ENCODE measurements around the gene AOAH. TPM values are rescaled to one million over a fixed set of nuclear protein-coding genes. Genes with fewer than 3 reads are reported as not detected.

Gene AOAH, protein sequence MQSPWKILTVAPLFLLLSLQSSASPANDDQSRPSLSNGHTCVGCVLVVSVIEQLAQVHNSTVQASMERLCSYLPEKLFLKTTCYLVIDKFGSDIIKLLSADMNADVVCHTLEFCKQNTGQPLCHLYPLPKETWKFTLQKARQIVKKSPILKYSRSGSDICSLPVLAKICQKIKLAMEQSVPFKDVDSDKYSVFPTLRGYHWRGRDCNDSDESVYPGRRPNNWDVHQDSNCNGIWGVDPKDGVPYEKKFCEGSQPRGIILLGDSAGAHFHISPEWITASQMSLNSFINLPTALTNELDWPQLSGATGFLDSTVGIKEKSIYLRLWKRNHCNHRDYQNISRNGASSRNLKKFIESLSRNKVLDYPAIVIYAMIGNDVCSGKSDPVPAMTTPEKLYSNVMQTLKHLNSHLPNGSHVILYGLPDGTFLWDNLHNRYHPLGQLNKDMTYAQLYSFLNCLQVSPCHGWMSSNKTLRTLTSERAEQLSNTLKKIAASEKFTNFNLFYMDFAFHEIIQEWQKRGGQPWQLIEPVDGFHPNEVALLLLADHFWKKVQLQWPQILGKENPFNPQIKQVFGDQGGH
- 0.10 and 1.3 TPM in 2 replicates for total RNA-seq (2014; rRNA removed; shearing (Covaris generic))

DNA sequence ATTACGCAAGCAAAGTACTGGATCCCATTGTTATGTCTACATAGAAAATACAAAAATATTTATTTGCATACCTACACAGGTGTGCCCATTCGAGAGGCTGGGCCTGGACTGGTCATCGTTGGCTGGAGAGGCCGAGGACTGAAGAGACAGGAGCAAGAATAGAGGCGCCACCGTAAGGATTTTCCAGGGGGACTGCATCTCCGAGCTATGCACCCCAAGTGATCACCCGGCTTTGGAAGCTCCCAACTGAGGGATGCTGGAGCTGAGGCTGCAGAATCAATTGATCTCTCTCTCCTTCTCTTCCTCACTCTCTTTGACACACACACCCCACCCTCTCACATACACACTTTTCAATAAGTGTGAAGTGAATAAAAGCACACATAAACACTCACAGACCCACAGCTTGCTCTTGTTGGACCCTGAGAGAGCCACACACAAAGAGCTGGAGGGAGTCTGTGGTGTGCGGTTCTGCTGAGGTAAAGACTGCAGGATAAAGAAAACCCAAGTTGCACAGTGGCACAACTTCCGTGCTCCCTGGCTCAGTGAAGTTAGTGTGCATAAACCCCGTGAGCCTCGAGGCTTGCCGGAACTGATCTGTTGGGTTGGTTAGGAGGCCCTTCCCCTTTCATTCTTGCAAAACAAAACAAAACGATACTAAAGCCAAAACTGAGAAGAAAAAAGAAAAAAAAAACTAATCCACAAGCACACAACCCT, at the start of gene AOAH:
TSS of gene AOAH (minus strand) at position 544 of the 714 bp plus-strand sequence. CDS start at position 198, 346 bp downstream.
- no peak within 1 kb of the TSS for H3K4me3 ChIP-seq
- DNase-seq, result no peak
- 0 out of 2 replicates have a peak, but pooled peaks cover 2% of the 10 kb centered on the region for H3K9me3 ChIP-seq (replicated peaks)
- no peak within 1 kb of the TSS for H3K27ac ChIP-seq
- H3K27me3 ChIP-seq, result no peaks in the 10 kb centered on the region
- H3K36me3 ChIP-seq, result no peaks in the 10 kb centered on the region
- no peaks in the 10 kb centered on the region for H3K4me1 ChIP-seq

DNA sequence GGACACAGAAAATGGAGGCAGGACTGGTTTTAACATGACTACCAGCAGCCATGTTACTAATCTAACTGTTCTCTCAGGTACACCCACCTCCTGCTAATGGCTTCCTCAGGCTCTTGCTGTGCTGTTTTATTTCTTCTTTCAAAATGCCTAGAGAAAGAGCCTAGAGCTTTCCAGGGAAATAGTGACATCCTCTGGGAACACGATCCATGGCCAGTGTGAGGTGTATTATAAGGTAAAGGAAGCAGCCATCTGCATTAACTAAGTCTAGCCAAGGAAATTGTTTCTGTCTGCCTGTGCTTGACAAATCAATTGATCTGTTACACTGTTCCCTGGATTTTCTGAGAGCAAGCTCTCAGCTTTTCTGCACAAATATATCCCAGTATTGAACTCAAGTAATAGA, 42.2 kb upstream of the AOAH start:
- H3K27me3 ChIP-seq, result no peaks in the 10 kb centered on the region
- no peak overlapping the region for H3K27ac ChIP-seq
- H3K4me1 ChIP-seq, result peaks cover 7% of the 10 kb centered on the region
- H3K9me3 ChIP-seq (replicated peaks), result no peaks in the 10 kb centered on the region
- H3K36me3 ChIP-seq, result no peaks in the 10 kb centered on the region
- no peak overlapping the region for H3K4me3 ChIP-seq
- DNase-seq, result no peak

DNA sequence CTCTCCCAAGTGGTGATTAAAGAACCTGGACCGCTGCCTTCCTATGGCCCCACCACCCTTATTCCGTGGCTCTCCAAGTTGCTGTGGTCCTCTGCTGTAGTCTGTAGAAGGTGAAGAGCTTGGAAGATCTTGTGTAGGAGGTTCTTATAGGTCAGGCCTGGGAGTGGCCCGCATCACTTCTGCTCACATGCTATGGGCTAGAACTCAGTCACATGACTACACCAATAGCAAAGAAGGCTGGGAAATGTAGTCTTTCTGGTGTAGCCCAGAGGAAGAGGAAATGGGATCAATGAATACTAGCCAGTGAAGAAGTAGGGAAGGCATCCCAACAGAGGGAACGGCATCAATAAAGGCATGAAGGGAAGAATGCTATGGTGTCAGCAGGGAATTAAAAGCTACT, 41.3 kb upstream of the AOAH start:
- DNase-seq, result no peak
- Histone ChIP-seq H3K9me3 (replicated peaks) (no peaks in the 10 kb centered on the region), H3K4me3 (no peak overlapping the region), H3K36me3 (no peaks in the 10 kb centered on the region), H3K27ac (no peak overlapping the region), H3K27me3 (no peaks in the 10 kb centered on the region), H3K4me1 (peaks cover 16% of the 10 kb centered on the region)

DNA sequence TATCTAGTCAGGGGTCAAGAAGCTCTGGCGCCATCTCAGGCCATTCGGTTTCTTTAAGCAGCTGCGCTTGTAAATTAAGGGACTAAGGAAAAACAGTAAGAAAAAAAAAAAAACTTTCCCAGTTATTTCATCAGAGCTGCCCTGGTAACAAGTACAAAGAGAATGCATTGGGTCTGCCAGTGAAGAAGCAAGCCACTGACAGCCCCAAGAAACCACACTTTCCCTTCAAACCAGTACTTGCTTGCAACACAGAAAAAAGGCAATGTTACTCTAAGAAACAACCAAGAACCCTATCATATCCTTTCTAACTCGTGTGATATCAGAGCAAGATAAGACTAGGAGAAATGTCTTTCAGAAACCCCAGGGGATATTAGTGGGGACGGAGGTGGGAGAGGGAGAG, 40.6 kb upstream of the AOAH start:
- DNase-seq, result no peak
- no peaks in the 10 kb centered on the region for H3K9me3 ChIP-seq (replicated peaks)
- H3K27ac ChIP-seq, result no peak overlapping the region
- H3K27me3 ChIP-seq, result no peaks in the 10 kb centered on the region
- no peak overlapping the region for H3K4me3 ChIP-seq
- no peaks in the 10 kb centered on the region for H3K36me3 ChIP-seq
- peaks cover 21% of the 10 kb centered on the region for H3K4me1 ChIP-seq

DNA sequence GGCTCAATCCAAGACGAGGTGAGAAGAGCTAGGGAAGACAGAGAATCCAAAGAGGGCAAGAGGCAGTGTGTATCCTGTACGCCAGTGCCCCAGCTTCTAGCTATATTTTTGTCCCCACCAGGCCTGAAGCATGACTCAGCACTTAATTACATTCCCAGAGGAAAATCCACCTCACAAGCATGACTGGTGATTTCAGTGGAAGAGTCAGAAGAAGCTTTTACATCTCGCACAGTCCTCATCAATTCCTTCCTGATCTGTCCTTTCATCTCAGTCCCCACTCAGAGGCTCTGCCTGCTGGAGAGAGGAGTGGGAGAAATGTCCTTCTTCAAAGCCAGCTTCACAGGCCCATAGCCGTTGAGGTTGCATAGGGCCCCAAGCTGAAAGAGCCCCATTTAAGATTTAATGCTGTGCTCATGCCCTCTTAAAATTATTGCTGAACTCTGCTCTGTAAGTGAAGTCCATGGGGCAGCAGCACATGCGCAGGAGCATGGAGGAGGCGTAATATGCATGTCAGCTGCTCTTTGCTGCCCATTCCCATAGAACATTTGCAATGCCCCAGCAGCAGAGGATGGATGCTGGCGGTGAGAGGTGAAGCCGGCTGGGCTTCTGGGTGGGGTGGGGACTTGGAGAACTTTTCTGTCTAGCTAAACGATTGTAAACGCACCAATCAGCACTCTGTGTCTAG, 39.0 kb upstream of the AOAH start:
- H3K27me3 ChIP-seq, result no peaks in the 10 kb centered on the region
- H3K9me3 ChIP-seq (replicated peaks), result no peaks in the 10 kb centered on the region
- DNase-seq, result no peak
- H3K36me3 ChIP-seq, result no peaks in the 10 kb centered on the region
- H3K4me3 ChIP-seq, result no peak overlapping the region
- H3K27ac ChIP-seq, result no peak overlapping the region
- peaks cover 29% of the 10 kb centered on the region for H3K4me1 ChIP-seq

DNA sequence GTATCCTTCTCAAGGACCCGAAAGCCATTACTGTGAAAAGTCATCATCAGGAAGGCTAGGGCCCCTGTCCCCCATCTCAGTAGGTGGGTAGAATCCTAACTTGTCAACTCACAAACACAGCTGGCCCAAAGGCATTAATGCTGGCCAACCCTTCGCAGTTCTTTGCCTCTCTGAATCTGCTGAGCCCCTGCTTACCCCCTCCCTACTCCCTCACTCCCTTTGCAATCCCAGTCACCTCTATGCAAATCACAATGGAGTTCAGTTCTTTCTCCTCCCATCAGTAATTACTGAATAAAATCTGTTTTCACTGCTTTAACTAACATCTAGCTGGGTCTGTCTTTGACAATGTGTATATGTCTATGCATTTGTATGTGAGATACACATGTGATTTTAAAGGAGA, 38.1 kb upstream of the AOAH start:
- Histone ChIP-seq H3K4me3 (no peak overlapping the region), H3K36me3 (no peaks in the 10 kb centered on the region), H3K27me3 (no peaks in the 10 kb centered on the region), H3K27ac (no peak overlapping the region), H3K9me3 (replicated peaks) (no peaks in the 10 kb centered on the region), H3K4me1 (peaks cover 29% of the 10 kb centered on the region)
- DNase-seq, result no peak

DNA sequence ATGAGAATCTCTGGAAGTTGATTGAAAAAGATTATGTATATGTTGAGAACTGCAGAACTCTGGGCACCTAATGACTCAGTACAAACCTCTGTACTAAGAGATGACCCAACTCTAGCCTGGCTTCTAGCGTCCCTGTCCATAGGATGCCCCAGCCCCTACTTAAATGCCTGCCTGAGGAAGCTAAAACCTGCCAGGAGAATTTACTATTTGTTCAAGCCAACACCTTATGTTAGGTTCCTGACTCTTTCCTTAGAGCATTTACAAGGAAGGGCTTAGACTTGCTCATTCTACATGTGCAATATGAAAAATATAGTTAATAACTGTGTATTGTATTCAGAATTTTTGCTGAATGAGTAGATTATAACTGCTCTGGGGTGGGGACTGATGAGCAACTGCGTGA, 37.5 kb upstream of the AOAH start:
- Histone ChIP-seq H3K36me3 (no peaks in the 10 kb centered on the region), H3K27ac (no peak overlapping the region), H3K9me3 (replicated peaks) (no peaks in the 10 kb centered on the region), H3K27me3 (no peaks in the 10 kb centered on the region), H3K4me3 (no peak overlapping the region), H3K4me1 (peaks cover 29% of the 10 kb centered on the region)
- DNase-seq, result no peak

DNA sequence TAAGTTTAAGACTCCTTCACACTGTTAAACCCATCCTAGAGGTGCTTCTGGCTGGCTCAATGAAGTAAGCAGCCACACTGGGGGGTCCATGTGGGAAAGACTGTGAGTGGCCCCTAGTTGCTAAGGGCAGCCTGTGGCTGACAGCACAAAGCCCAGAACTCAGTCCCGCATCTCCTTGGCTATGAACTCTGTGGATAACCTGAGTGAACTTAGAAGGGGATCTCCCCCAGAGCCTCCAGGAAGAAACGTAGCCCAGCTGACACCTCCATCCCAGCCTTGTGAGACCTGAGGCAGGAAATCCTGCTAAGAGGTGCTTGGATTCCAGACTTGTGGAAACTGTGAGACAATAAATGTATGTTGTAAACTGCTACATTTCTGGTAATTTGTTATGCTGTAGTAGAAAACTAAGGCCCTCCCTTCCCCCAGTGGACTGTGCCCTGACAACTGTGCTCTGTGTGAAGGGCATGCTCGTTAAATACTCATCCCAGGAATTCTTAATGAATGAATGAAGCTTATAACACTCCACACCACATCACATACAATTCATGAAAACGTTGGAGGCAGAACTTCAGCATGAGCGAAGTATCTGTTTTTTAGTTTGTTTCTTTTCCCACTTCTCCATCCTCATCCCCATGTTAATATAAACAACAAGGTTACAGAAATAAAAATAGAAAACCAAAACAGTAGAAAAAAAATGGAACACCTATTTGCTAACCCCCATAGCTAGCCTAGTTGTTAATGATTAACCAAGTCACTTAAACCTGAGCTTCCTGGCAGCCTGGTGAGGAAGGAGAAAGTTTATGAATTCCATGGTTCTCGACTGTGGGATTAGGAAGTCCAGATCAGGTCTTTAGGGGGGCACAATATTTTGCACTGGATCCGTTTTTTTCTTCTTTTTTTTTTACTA, 36.8 kb upstream of the AOAH start:
- H3K9me3 ChIP-seq (replicated peaks), result no peaks in the 10 kb centered on the region
- H3K27ac ChIP-seq, result no peak overlapping the region
- peaks cover 29% of the 10 kb centered on the region for H3K4me1 ChIP-seq
- DNase-seq, result no peak
- no peaks in the 10 kb centered on the region for H3K27me3 ChIP-seq
- H3K36me3 ChIP-seq, result no peaks in the 10 kb centered on the region
- no peak overlapping the region for H3K4me3 ChIP-seq

DNA sequence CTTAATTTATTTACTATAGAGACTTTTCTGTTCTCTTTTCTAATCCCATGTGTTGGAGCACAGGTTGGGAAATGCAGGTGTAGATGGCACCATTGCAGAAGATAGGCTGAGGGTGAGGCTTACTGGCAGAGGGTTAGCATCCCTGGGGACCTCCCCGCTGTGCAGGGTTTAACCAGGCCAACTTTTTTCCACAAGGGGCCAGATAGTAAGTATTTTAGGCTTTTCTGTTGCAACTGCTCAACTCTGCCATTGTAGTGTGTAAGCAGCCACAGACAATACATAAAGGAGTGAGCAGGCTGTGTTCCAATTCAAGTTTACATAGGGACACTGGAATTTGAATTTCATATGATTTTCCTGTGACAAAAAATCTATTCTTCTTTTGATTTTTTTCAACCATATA, 34.6 kb upstream of the AOAH start:
- peak in 1 of 2 experiments; percentile 32 for DNase-seq
- Histone ChIP-seq H3K4me3 (no peak overlapping the region), H3K27me3 (no peaks in the 10 kb centered on the region), H3K27ac (no peak overlapping the region), H3K9me3 (replicated peaks) (no peaks in the 10 kb centered on the region), H3K4me1 (peaks cover 29% of the 10 kb centered on the region), H3K36me3 (no peaks in the 10 kb centered on the region)

DNA sequence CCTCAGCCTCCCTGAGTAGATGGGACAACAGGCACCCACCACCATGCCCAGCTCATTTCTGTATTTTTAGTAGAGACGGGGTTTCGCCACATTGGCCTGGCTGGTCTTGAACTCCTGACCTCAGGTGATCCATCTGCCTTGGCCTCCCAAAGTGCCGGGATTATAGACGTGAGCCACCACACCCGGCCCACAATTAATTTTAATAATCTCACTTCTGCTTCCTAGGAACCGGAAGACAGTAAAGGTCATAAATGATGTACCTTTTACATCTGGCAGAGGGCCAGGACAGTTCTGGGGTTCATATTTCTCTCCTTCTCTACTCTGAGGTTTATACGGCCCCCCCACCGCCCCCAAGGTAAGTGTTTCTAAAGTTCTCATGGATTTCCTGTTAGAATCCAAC, 31.2 kb upstream of the AOAH start:
- no peak overlapping the region for H3K4me3 ChIP-seq
- H3K4me1 ChIP-seq, result peaks cover 12% of the 10 kb centered on the region
- no peaks in the 10 kb centered on the region for H3K27me3 ChIP-seq
- H3K36me3 ChIP-seq, result no peaks in the 10 kb centered on the region
- no peak for DNase-seq
- H3K27ac ChIP-seq, result no peak overlapping the region
- H3K9me3 ChIP-seq (replicated peaks), result no peaks in the 10 kb centered on the region

DNA sequence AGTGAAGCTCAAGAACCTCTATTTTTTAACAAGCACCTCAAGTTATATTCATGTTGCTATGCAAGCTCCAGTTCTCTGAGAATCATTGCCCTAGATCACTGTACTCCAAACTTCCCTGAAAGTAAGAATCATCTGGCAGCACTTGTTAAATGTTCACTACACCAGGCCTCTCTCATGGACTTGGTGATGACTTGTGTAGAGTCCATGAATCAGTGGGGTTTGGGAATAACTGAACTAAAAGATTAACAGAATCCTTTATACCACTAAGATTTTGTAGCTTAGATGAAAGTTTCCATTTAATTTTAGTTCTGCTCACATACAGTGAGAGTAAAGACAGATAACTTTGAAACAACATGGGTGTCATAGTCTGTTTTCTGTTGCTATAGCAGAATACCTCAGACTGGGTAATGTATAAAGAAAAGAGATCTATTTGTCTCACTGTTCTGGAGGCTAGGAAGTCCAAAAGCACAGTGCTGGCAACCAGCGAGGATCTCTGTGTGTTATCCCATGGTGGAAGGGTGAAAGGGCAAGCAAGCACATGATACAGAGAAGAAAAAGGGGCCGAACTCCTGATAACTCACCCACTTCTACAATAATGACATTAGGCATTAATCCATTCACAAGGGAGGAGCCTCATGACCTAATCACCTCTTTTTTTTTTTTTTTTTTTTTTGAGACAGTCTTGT, 27.9 kb upstream of the AOAH start:
- DNase-seq, result no peak
- H3K36me3 ChIP-seq, result no peaks in the 10 kb centered on the region
- no peak overlapping the region for H3K27ac ChIP-seq
- H3K4me3 ChIP-seq, result no peak overlapping the region
- no peaks in the 10 kb centered on the region for H3K27me3 ChIP-seq
- no peaks in the 10 kb centered on the region for H3K4me1 ChIP-seq
- H3K9me3 ChIP-seq (replicated peaks), result no peaks in the 10 kb centered on the region

DNA sequence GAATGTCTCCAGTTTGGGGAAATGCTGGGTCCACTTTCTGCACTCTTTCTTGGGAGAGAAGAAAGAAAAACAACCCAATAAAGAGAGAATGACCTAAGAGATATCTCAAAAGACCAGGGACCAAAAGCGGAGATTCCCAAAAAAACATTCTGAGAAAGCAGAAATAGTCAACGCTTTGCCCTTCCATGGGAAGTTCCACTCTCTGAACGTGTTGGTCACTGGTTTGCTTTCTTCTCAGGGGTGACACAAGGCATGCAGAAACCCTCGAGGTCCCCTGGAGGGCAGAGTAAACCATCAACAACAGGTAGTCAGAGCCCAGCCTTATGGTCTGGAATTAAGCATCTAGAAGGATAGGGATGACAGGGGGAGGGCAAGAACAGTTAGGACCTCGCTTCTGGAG, 26.2 kb upstream of the AOAH start:
- no peaks in the 10 kb centered on the region for H3K27me3 ChIP-seq
- no peak overlapping the region for H3K4me3 ChIP-seq
- no peaks in the 10 kb centered on the region for H3K4me1 ChIP-seq
- no peak overlapping the region for H3K27ac ChIP-seq
- H3K36me3 ChIP-seq, result no peaks in the 10 kb centered on the region
- no peak for DNase-seq
- H3K9me3 ChIP-seq (replicated peaks), result no peaks in the 10 kb centered on the region

DNA sequence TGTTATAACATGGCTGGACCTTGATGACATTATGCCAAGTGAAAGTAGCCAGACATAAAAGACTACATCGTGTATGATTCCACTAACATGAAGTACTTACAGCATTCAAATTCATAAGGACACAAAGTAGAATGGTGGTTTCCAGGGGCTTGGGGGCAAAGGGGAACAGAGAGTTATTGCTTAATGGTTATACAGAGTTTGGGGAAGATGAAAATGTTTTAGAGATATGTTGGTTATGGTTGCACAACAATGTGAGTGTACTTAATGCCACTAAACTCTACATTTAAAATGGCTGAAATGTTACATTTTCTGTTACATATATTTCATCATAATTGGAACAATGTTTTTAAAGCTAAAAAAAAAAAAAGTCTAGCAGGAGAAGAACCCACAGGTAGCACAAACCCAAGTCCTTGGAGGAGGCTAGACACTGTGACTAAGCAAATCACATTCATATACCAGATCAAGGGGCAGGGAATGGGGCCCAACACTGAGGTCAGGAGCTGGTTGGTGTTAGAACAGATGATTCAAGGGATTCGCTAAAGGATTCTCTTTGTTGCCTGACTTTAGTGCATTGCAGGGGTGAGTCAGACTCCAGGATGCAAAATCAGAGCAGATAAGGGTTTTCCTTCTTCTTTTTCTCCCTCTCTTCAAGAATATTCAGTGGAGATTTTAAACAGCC, 25.1 kb upstream of the AOAH start:
- H3K36me3 ChIP-seq, result no peaks in the 10 kb centered on the region
- H3K4me1 ChIP-seq, result no peaks in the 10 kb centered on the region
- no peak overlapping the region for H3K27ac ChIP-seq
- no peak overlapping the region for H3K4me3 ChIP-seq
- no peaks in the 10 kb centered on the region for H3K9me3 ChIP-seq (replicated peaks)
- no peak for DNase-seq
- H3K27me3 ChIP-seq, result no peaks in the 10 kb centered on the region
